ENCODE data around the gene GOLIM4. TPM values are rescaled to one million over a fixed set of nuclear protein-coding genes. Genes with fewer than 3 reads are reported as not detected.
"Not testable (repeated sequence)": the region's sequence is repeated elsewhere in the genome, so short reads cannot be mapped to it uniquely, and the experiment has no call there.

The GOLIM4 gene
- 100 to 1,000 TPM in 1 of 8 experiments, 10 to 100 TPM in 7; 24.3 to 167 (median 33.7) TPM for total RNA-seq

DNA sequence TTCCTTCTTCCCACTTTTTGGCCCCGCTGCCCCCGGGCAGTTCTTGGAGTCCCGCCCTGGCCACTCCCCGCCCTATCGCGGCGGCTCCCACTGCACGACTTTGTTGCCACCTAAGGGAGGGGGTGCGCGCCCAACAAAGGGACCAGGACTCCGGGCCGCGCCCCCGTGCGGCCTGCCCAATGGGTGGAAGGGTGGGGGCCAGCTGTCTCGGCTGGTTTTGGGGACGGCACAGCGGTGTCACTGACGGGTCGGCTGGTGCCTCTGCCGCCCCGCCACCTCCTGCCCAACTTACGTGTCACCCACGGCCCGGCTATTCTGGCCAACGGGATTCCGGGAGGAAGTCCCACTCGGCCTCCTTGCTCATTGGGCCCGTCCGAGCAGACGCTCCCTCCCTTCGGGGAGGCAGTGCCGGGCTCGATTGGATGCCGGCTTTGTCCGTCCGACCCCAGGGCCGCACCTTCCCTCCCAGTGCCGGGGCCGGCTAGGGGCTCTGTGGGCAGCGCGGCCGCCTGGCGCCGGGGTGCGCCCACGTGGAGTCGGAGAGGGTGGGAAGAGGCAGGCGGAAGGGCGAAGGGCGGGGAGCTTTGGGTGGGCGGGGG, at the start of gene GOLIM4:
Gene GOLIM4, minus strand, starts transcription at position 314 of the 599 bp plus-strand sequence. CDS start 639 bp downstream, outside the sequence.
- Histone ChIP-seq H3K4me1 (replicated peaks in 1 of 2) (peaks cover 14 to 25% of the 10 kb centered on the region in 2 donors), H3K27ac (peak within 1 kb of the TSS; percentile 78 to 85), H3K4me3 (peak within 1 kb of the TSS; percentile 66 to 87 (median 79))
- in situ Hi-C loops (cut with MboI; ENCODE audit: low pct_unique_long_range_greater_than_20kb in 2 of 9, low sequenced_read_pairs in 9 of 9, unreplicated experiment in 9 of 9) = no loop called here
- WGBS, 10 experiments = 3% methylated on average over 6 of the region's 52 CpGs; no CpG with 5 or more reads in 9 of the 10 experiments
- ATAC-seq (replicated peaks in 6 of 8) = peak; percentile 83 to 93 (median 91)

GRCh38 chr3:168141405-168141998, 45.8 kb upstream of the GOLIM4 start:
- 60 to 98% (median 71%) methylated on average over 1 to 6 of the region's 6 CpGs; no CpG with 5 or more reads in 1 of the 10 experiments for WGBS, 10 experiments
- ATAC-seq (replicated peaks in 6 of 8) = no peak
- in situ Hi-C loops (cut with MboI; ENCODE audit: low pct_unique_long_range_greater_than_20kb in 2 of 9, low sequenced_read_pairs in 9 of 9, unreplicated experiment in 9 of 9) = no loop called here
- Histone ChIP-seq H3K27ac (no peak overlapping the region), H3K4me1 (replicated peaks in 1 of 2) (no peaks in the 10 kb centered on the region), H3K4me3 (no peak overlapping the region)

DNA sequence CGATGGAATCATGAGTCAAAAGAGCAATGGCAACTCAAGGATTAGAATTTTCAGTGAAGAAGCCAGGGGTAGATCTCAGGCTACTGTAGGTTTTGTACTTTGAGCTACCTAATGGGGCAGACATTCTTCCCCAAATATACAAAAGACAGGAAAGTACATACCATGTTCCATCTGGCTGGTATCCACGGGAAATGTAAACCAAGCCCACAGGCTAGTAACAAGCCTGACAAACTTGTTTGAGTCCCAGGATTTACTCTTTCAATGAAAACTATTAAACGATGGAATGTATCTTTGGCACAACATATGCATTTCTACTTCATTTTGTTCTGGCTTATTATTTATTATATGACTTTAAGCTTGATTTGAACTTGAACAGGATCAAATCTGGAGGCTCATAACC, 44.2 kb upstream of the GOLIM4 start:
- 33 to 92% (median 64%) methylated on average over 1 to 3 of the region's 3 CpGs; no CpG with 5 or more reads in 1 of the 10 experiments for WGBS, 10 experiments
- Histone ChIP-seq H3K4me1 (replicated peaks in 1 of 2) (no peaks in the 10 kb centered on the region), H3K4me3 (no peak overlapping the region), H3K27ac (no peak overlapping the region)
- in situ Hi-C loops (cut with MboI; ENCODE audit: low pct_unique_long_range_greater_than_20kb in 2 of 9, low sequenced_read_pairs in 9 of 9, unreplicated experiment in 9 of 9) = no loop called here
- peak in 1 of 8 experiments; percentile 39 for ATAC-seq (replicated peaks in 6 of 8)

GRCh38 chr3:168138421-168138820, 42.7 kb upstream of the GOLIM4 start:
- Histone ChIP-seq H3K27ac (no peak overlapping the region), H3K4me3 (no peak overlapping the region), H3K4me1 (replicated peaks in 1 of 2) (no peaks in the 10 kb centered on the region)
- WGBS, 10 experiments = 53 to 97% (median 81%) methylated on average over 2 to 5 of the region's 5 CpGs; no CpG with 5 or more reads in 1 of the 10 experiments
- ATAC-seq (replicated peaks in 6 of 8) = no peak
- in situ Hi-C loops (cut with MboI; ENCODE audit: low pct_unique_long_range_greater_than_20kb in 2 of 9, low sequenced_read_pairs in 9 of 9, unreplicated experiment in 9 of 9) = no loop called here

- 13 to 96% (median 67%) methylated on average over 1 to 5 of the region's 5 CpGs; no CpG with 5 or more reads in 1 of the 10 experiments for WGBS, 10 experiments
- no peaks in the 10 kb centered on the region for H3K4me1 ChIP-seq (replicated peaks in 1 of 2)
- ATAC-seq (replicated peaks in 6 of 8) = no peak
- in situ Hi-C loops (cut with MboI; ENCODE audit: low pct_unique_long_range_greater_than_20kb in 2 of 9, low sequenced_read_pairs in 9 of 9, unreplicated experiment in 9 of 9) = no loop called here
- no peak overlapping the region for H3K27ac ChIP-seq
- H3K4me3 ChIP-seq = no peak overlapping the region
These were observed 39.2 kb upstream of the GOLIM4 start for GRCh38 chr3:168134931-168135330.

GRCh38 chr3:168130250-168130649, 34.5 kb upstream of the GOLIM4 start:
- H3K27ac ChIP-seq; H3K4me1 ChIP-seq (replicated peaks in 1 of 2); ATAC-seq (replicated peaks in 6 of 8); in situ Hi-C loops (cut with MboI; ENCODE audit: low pct_unique_long_range_greater_than_20kb in 2 of 9, low sequenced_read_pairs in 9 of 9, unreplicated experiment in 9 of 9); H3K4me3 ChIP-seq: not testable (repeated sequence)
- WGBS, 10 experiments = 60 to 100% (median 89%) methylated on average over 1 to 3 of the region's 3 CpGs; no CpG with 5 or more reads in 6 of the 10 experiments

GRCh38 chr3:168128463-168128862, 32.7 kb upstream of the GOLIM4 start:
- ATAC-seq (replicated peaks in 6 of 8); H3K4me1 ChIP-seq (replicated peaks in 1 of 2); in situ Hi-C loops (cut with MboI; ENCODE audit: low pct_unique_long_range_greater_than_20kb in 2 of 9, low sequenced_read_pairs in 9 of 9, unreplicated experiment in 9 of 9); H3K4me3 ChIP-seq; H3K27ac ChIP-seq: not testable (repeated sequence)
- 86 to 100% (median 93%) methylated on average over 3 to 6 of the region's 8 CpGs; no CpG with 5 or more reads in 7 of the 10 experiments for WGBS, 10 experiments

DNA sequence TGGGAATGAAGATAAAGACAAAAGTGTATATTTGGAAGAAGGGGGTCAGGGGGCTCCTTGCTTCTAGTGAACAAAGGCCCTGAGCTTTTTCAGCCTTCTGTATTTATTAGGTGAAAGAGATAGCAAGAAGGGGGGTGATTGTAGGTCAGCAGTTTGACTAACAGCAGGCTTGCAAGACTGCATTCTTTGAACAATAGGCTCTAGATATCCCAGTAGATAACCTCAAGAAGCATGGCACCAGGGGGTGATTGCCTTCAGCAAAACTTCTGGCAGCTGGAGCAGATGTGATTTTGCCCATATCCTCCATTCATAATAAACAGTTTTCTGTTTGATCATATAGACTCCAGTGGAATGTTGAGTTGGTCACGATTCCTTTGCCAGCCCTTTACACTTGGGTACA, 31.7 kb upstream of the GOLIM4 start:
- in situ Hi-C loops (cut with MboI; ENCODE audit: low pct_unique_long_range_greater_than_20kb in 2 of 9, low sequenced_read_pairs in 9 of 9, unreplicated experiment in 9 of 9) = no loop called here
- Histone ChIP-seq H3K4me1 (replicated peaks in 1 of 2) (no peaks in the 10 kb centered on the region), H3K4me3 (no peak overlapping the region), H3K27ac (no peak overlapping the region)
- no peak for ATAC-seq (replicated peaks in 6 of 8)
- WGBS, 10 experiments = 20 to 100% (median 100%) methylated on average over 1 of the region's 1 CpG; no CpG with 5 or more reads in 6 of the 10 experiments

DNA sequence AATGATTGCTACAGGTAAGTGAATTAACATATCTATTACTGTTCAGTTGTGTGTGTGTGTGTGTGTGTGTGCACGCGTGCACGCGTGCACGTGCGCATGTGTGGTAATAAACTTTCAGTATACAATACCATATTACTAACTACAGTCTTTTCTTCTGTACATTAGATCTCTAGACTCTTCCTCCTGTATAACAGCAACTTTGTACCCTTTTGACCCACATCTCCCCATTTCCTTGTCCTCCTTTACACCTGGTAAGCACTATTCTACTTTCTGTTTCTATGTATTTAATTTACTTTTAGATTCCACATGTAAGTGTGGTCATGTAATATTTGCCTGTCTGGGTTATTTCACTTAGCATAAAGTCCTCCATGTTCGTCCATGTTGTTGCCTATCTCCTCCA, 29.1 kb upstream of the GOLIM4 start:
- Histone ChIP-seq H3K4me3 (no peak overlapping the region), H3K4me1 (replicated peaks in 1 of 2) (no peaks in the 10 kb centered on the region), H3K27ac (no peak overlapping the region)
- ATAC-seq (replicated peaks in 6 of 8) = no peak
- WGBS, 10 experiments = 27 to 100% (median 71%) methylated on average over 1 to 7 of the region's 7 CpGs; no CpG with 5 or more reads in 1 of the 10 experiments
- in situ Hi-C loops (cut with MboI; ENCODE audit: low pct_unique_long_range_greater_than_20kb in 2 of 9, low sequenced_read_pairs in 9 of 9, unreplicated experiment in 9 of 9) = no loop called here

DNA sequence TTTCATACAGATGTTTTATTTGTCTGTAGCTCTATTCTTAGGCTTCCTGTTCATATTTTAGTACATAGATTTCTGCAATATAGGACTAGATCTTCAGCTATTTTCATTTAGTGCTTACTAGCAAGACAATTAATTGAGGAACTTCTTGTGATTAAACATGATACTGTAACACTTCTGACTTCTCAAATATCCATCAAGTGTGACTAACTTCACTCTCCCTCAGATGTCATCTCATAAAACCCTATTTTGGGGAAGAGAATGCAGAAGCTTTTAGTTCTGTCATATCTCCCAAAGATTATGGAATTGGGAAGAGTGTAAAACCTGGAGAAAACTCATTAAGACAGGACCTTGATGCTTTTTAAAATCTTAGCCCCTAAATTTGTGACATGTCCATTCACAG, 28.6 kb upstream of the GOLIM4 start:
- ATAC-seq (replicated peaks in 6 of 8) = no peak
- no peak overlapping the region for H3K4me3 ChIP-seq
- H3K4me1 ChIP-seq (replicated peaks in 1 of 2) = no peaks in the 10 kb centered on the region
- H3K27ac ChIP-seq = no peak overlapping the region
- in situ Hi-C loops (cut with MboI; ENCODE audit: low pct_unique_long_range_greater_than_20kb in 2 of 9, low sequenced_read_pairs in 9 of 9, unreplicated experiment in 9 of 9) = no loop called here

DNA sequence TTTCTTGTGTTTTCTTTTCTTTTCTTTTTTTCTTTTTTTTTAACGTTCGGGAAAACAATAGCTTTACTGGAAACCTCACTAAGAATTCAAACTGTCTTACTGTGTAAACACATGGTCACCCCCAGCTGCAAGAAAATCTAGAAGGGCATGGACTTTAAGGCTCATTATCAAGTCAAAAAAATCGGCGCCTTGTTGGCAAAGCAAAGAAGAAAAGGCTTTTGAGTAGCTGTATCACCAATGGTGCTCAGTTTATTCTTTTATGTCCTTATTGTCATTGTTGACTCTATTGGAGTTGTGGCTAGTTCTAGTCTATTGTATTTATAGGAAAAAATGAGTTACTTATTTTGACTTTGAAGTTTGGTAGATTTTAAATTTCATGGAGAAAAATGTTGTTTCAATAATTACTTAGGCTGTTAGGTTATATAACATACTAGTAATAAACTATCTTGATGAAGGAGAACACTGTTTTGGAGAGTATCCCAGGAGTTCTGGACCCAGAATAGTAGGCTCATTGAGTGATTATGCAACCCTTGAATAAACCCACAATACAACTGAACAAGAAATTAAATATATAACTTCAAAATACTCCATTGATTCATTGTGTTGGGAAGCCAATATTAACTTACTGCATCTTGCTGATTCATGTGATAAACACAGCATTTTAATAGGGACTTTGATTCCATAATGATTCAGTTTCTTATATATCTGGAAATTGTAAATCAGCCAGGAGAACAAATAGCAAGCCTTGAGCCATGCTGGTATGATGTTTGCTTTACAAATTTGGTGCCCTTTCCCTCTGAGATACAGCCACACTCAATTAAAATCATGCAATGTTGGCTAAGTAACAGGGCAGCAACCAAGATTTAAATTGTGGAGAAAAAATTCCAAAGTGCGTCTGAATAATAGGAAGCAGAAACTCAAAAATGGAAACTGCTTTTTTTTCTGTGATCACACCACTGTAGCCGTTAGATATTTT, 27.8 kb upstream of the GOLIM4 start:
- Histone ChIP-seq H3K27ac (no peak overlapping the region), H3K4me1 (replicated peaks in 1 of 2) (no peaks in the 10 kb centered on the region), H3K4me3 (no peak overlapping the region)
- ATAC-seq (replicated peaks in 6 of 8) = peak in 2 of 8 experiments; percentile 16 to 85
- in situ Hi-C loops (cut with MboI; ENCODE audit: low pct_unique_long_range_greater_than_20kb in 2 of 9, low sequenced_read_pairs in 9 of 9, unreplicated experiment in 9 of 9) = no loop called here
- WGBS, 10 experiments = 8 to 80% (median 53%) methylated on average over 2 to 6 of the region's 6 CpGs

DNA sequence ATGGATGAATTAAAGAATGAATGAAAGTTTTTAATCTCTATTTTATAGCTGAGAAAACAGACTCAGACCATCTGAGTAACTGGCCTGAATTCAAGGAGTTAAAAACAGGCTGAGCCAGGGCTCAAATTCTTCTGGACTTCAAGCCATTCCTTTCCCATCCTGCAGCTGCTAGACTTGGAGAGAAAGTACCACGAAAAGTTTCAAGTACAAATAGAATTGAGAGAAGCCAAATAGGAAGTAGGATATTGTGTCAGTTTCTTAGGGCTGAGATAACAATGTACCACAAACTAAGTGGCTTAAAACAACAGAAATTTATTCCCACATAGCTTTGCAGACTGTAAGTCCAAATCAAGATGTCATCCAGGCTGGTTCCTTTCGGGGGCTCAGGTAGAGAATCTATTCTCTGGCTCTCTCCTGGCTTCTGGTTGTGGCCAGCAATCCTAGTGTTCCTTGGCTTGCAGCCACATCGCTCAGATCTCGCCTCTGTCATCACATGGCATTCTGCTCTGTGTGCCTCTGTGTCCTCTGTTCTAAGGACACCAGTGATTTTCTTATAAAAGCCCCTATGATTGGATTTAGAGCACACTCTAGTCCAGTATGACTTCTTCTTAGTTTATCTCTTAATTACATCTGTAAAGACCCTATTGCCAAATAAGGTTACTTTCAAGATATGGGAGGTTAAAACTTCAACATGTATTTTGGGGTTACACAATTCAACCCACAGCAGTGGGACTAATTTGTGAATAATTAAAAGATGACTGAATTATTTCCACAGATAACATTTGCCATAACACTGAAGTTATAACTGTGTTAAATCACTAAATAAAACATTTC, 25.7 kb upstream of the GOLIM4 start:
- ATAC-seq (replicated peaks in 6 of 8) = no peak
- in situ Hi-C loops (cut with MboI; ENCODE audit: low pct_unique_long_range_greater_than_20kb in 2 of 9, low sequenced_read_pairs in 9 of 9, unreplicated experiment in 9 of 9) = no loop called here
- WGBS, 10 experiments = 14 to 100% (median 83%) methylated on average over 1 to 4 of the region's 4 CpGs; no CpG with 5 or more reads in 1 of the 10 experiments
- no peak overlapping the region for H3K27ac ChIP-seq
- no peak overlapping the region for H3K4me3 ChIP-seq
- H3K4me1 ChIP-seq (replicated peaks in 1 of 2) = no peaks in the 10 kb centered on the region
